Measurements from ENCODE around the gene NPDC1. TPM values are rescaled to one million over a fixed set of nuclear protein-coding genes. Genes with fewer than 3 reads are reported as not detected.
A peak's percentile ranks its signal among the peaks of the same experiment; 100 is the strongest.

NPDC1 gene
- total and polyA plus RNA-seq, 2 of the 8 experiments (the other 6 are each of a cell fraction or from before 2014, with no cell fraction given) = 26.2 to 44.1 TPM

- H3K9ac ChIP-seq (replicated peaks in 1 of 4; ENCODE audit: extremely low read depth in 1 of 4, low read depth in 3 of 4, low read length in 3 of 4) = no peak overlapping the region
- H3K9me3 ChIP-seq (ENCODE audit: insufficient read depth in 2 of 2, low read depth in 1 of 2, low read length in 1 of 2) = no peaks in the 10 kb centered on the region
- no peak overlapping the region for H3K27ac ChIP-seq (ENCODE audit: low read depth, low read length)
- H3K23me2 ChIP-seq (ENCODE audit: low read depth, low read length) = peaks cover 21% of the 10 kb centered on the region; the same call in 1 of the 2 replicates
- no peak overlapping the region for H2BK15ac ChIP-seq (ENCODE audit: low read length)
- CTCF ChIA-PET (ENCODE audit: partially characterized antibody) = interaction anchor here (0.6 to 7.6 kb wide), 18 partner anchors 9 to 1520 kb away, joined by 3 to 291 read pairs (median 5); partner anchors contain the start of genes ABCA2, CLIC3, FUT7 and SAPCD2
- H3K14ac ChIP-seq (ENCODE audit: insufficient read length) = no peak overlapping the region
- H3K23ac ChIP-seq (ENCODE audit: insufficient read length) = no peak overlapping the region
- H3K18ac ChIP-seq (ENCODE audit: extremely low read depth, low read length) = no peak overlapping the region; the same call in 1 of the 2 replicates
- H3K4me3 ChIP-seq (ENCODE audit: extremely low read depth in 1 of 4, insufficient read depth in 2 of 4, low read depth in 3 of 4, low read length in 4 of 4) = no peak overlapping the region
- H2BK5ac ChIP-seq (ENCODE audit: low read depth, low read length) = no peak overlapping the region
- H3K79me2 ChIP-seq (ENCODE audit: control insufficient read depth in 1 of 2, insufficient read depth in 2 of 2, low read length in 2 of 2) = no peaks in the 10 kb centered on the region
- peaks cover 5 to 21% of the 10 kb centered on the region in 2 experiments for H4K20me1 ChIP-seq (replicated peaks in 1 of 2; ENCODE audit: control insufficient read depth in 1 of 2, insufficient read depth in 2 of 2, low read length in 2 of 2)
- H3K4me1 ChIP-seq (replicated peaks in 1 of 4; ENCODE audit: control insufficient read depth in 3 of 4, insufficient read depth in 4 of 4, low read length in 3 of 4) = peaks cover 3 to 24% (median 15%) of the 10 kb centered on the region in 4 experiments; a peak in 6 of 7 replicates
- no peak overlapping the region for H3K4ac ChIP-seq (replicated peaks; ENCODE audit: insufficient read length, low read depth, low read length)
- no peak overlapping the region for H3K4me2 ChIP-seq (ENCODE audit: insufficient read depth in 1 of 2, low read depth in 2 of 2, low read length in 2 of 2)
- peak in 1 of 2 experiments; percentile 90 for DNase-seq (ENCODE audit: low read depth in 1 of 2, low spot score in 2 of 2)
- TF ChIP-seq GABPA (IDR thresholded peaks at IDR 0.05; ENCODE audit: borderline replicate concordance, insufficient read depth, low read length) (peak; percentile 77; the same call in 1 of the 2 replicates), RAD21 (IDR thresholded peaks at IDR 0.05 in 1 of 2, conservative IDR thresholded peaks at IDR 0.05 in 1 of 2; ENCODE audit: low read depth in 2 of 2, low read length in 2 of 2) (peak; percentile 66 to 69), BACH1 (IDR thresholded peaks at IDR 0.05; ENCODE audit: low read length) (peak; percentile 72), FOSL1 (IDR thresholded peaks at IDR 0.05; ENCODE audit: insufficient read depth, low read depth, low read length) (no peak), ASH2L (IDR thresholded peaks at IDR 0.05; ENCODE audit: low read length) (no peak), CTCF (IDR thresholded peaks at IDR 0.05; ENCODE audit: control extremely low read depth in 1 of 3, insufficient read depth in 1 of 3, low read depth in 1 of 3, low read length in 3 of 3) (peak in 2 of 3 experiments; percentile 77 to 80; a peak in 3 of 4 replicates), YY1 (IDR thresholded peaks at IDR 0.05; ENCODE audit: low read depth, low read length) (0 out of 2 replicates have a peak, but pooled peaks have one; percentile 10)
- POLR2A ChIA-PET (ENCODE audit: partially characterized antibody) = interaction anchor here (1.3 to 1.8 kb wide), 2 partner anchors 16 to 21 kb away, joined by 4 read pairs; partner anchors contain the start of gene SAPCD2
- H3K27me3 ChIP-seq (replicated peaks in 1 of 4; ENCODE audit: control insufficient read depth in 3 of 4, extremely low read depth in 1 of 4, insufficient read depth in 3 of 4, low read length in 3 of 4) = peaks cover 25 to 76% (median 63%) of the 10 kb centered on the region in 4 experiments
- H3K56ac ChIP-seq (replicated peaks; ENCODE audit: insufficient read length, low read depth, low read length) = no peak overlapping the region
- no peak for FAIRE-seq
- H3K79me1 ChIP-seq (ENCODE audit: low read depth, low read length) = peaks cover 4% of the 10 kb centered on the region; the same call in 1 of the 2 replicates
- H2BK120ac ChIP-seq (replicated peaks; ENCODE audit: low read depth, low read length) = no peak overlapping the region
- H3K36me3 ChIP-seq (ENCODE audit: control insufficient read depth in 2 of 4, insufficient read depth in 4 of 4, low read length in 3 of 4) = no peaks in the 10 kb centered on the region
- no peak overlapping the region for H2BK20ac ChIP-seq (ENCODE audit: low read length)
- no peak overlapping the region for H4K5ac ChIP-seq (ENCODE audit: insufficient read length, low read depth, low read length)
- no peak overlapping the region for H4K91ac ChIP-seq (replicated peaks; ENCODE audit: insufficient read length, low read length)
- 47% methylated on average over 38 of the region's 38 CpGs; no CpG with 5 or more reads in 1 of the 2 experiments for WGBS, 2 experiments (ENCODE audit: extremely low coverage in 1 of 2, insufficient coverage in 1 of 2, insufficient read length in 1 of 2, insufficient replicate concordance in 2 of 2, low coverage in 1 of 2, low lambda C conversion rate in 2 of 2, missing lambda C conversion rate in 1 of 2)
- no peak overlapping the region for H4K8ac ChIP-seq (ENCODE audit: extremely low read depth, insufficient read depth, low read length)
- H2AK5ac ChIP-seq (ENCODE audit: low read depth, low read length) = no peak overlapping the region
- H2AFZ ChIP-seq (ENCODE audit: low read length) = no peak overlapping the region
- no peak overlapping the region for H2BK12ac ChIP-seq (ENCODE audit: low read depth, low read length)
Observed at GRCh38 chr9:137049544-137050449, 3.8 kb upstream of the NPDC1 start.
